Neural cell (in vitro differentiated cells): ENCODE measurements around the gene NFE2. TPM values are rescaled to one million over a fixed set of nuclear protein-coding genes. Genes with fewer than 3 reads are reported as not detected.

Experiments used
- H2AFZ ChIP-seq: fragments of 200-600, 300-800 bp; sonication (generic), shearing (Covaris generic); 2 replicates; pipeline ENCODE4 v1.6.0; 2014; ENCODE audit warnings: low read depth, mild to moderate bottlenecking, antibody characterized with exemption, low read length, moderate library complexity
- H3F3A ChIP-seq: fragments of 200-600 bp; shearing (Covaris generic); 2 replicates; pipeline ENCODE4 v1.6.1; 2016; ENCODE audit warnings: mild to moderate bottlenecking, moderate library complexity, mixed read lengths, antibody characterized with exemption, low read length; ENCODE audit not compliant: insufficient read depth, poor library complexity, severe bottlenecking
- H3K27ac ChIP-seq: fragments of 200-600, 300-800 bp; sonication (generic), shearing (Covaris generic); 2 replicates; pipeline ENCODE4 v1.5.1; 2014; ENCODE audit warnings: mild to moderate bottlenecking, low read length, moderate library complexity
- H3K27me3 ChIP-seq: fragments of 300-800, 200-600 bp; sonication (generic), shearing (Covaris generic); 2 replicates; pipeline ENCODE4 v1.6.0; 2014; ENCODE audit warnings: mild to moderate bottlenecking, low read depth, low read length, moderate library complexity; ENCODE audit not compliant: insufficient read depth
- H3K36me3 ChIP-seq: fragments of 300-800, 200-600 bp; sonication (generic), shearing (Covaris generic); 2 replicates; pipeline ENCODE4 v1.5.1; 2014; ENCODE audit warnings: mild to moderate bottlenecking, antibody characterized with exemption, low read length, moderate library complexity; ENCODE audit not compliant: insufficient read depth
- H3K4me2 ChIP-seq: fragments of 300-800, 200-600 bp; sonication (generic), shearing (Covaris generic); 2 replicates; pipeline ENCODE4 v1.6.0; 2014; ENCODE audit warnings: mild to moderate bottlenecking, low read length
- H3K4me3 ChIP-seq: fragments of 300-800, 200-600 bp; sonication (generic), shearing (Covaris generic); 2 replicates; pipeline ENCODE4 v1.5.1; 2014; ENCODE audit warnings: mild to moderate bottlenecking, low read length, moderate library complexity
- H3K79me2 ChIP-seq: fragments of 200-600 bp; shearing (Covaris generic); replicated peaks from 2 replicates; pipeline ENCODE4 v1.6.0; 2014; ENCODE audit warnings: mild to moderate bottlenecking, low read length, moderate library complexity; ENCODE audit not compliant: insufficient read depth
- H3K9ac ChIP-seq: fragments of 300-800, 200-600 bp; sonication (generic), shearing (Covaris generic); 2 replicates; pipeline ENCODE4 v1.6.1; 2016; ENCODE audit warnings: mild to moderate bottlenecking, low read length, mixed read lengths
- H3K9me2 ChIP-seq: fragments of 200-600 bp; shearing (Covaris generic); 2 replicates; pipeline ENCODE4 v1.6.1; 2016; ENCODE audit warnings: mild to moderate bottlenecking, low read length, mixed read lengths; ENCODE audit not compliant: insufficient read depth
- H3K9me3 ChIP-seq: fragments of 200-600, 300-800 bp; sonication (generic), shearing (Covaris generic); 2 replicates; pipeline ENCODE4 v1.6.1; 2016; ENCODE audit warnings: mild to moderate bottlenecking, mixed run types, low read length, moderate library complexity, mixed read lengths
- H4K20me1 ChIP-seq: fragments of 200-600 bp; shearing (Covaris generic); 2 replicates; pipeline ENCODE4 v1.6.1; 2016; ENCODE audit warnings: mild to moderate bottlenecking, mixed run types; ENCODE audit not compliant: insufficient read depth
- EP300 ChIP-seq: fragments of 450-650 bp; conservative IDR thresholded peaks from 2 replicates; pipeline ENCODE4 v1.6.1; 2014; ENCODE audit warnings: antibody characterized with exemption, mild to moderate bottlenecking, moderate library complexity; ENCODE audit not compliant: poor library complexity, severe bottlenecking
- EZH2 ChIP-seq: fragments of 200-600, 300-800 bp; shearing (Covaris generic), sonication (generic); IDR thresholded peaks from 2 replicates; pipeline ENCODE4 v1.6.1; 2014; ENCODE audit warnings: antibody characterized with exemption, low read length, borderline replicate concordance, mild to moderate bottlenecking; ENCODE audit not compliant: insufficient read depth, poor library complexity, severe bottlenecking
- MXI1 ChIP-seq: fragments of 450-650 bp; conservative IDR thresholded peaks from 2 replicates; pipeline ENCODE4 v1.6.1; 2014; ENCODE audit warnings: antibody characterized with exemption, mild to moderate bottlenecking; ENCODE audit not compliant: poor library complexity, severe bottlenecking
- POLR2AphosphoS5 ChIP-seq: IDR thresholded peaks from 2 replicates; pipeline ENCODE4 v1.6.1; 2012
- RAD21 ChIP-seq: fragments of 450-650 bp; conservative IDR thresholded peaks from 2 replicates; pipeline ENCODE4 v1.6.1; 2014; ENCODE audit warnings: antibody characterized with exemption, mild to moderate bottlenecking, moderate library complexity
- SMC3 ChIP-seq: fragments of 450-650 bp; conservative IDR thresholded peaks from 2 replicates; pipeline ENCODE4 v1.6.1; 2014; ENCODE audit warnings: antibody characterized with exemption, mild to moderate bottlenecking, moderate library complexity; ENCODE audit not compliant: poor library complexity
- TAF1 ChIP-seq: IDR thresholded peaks from 2 replicates; pipeline ENCODE4 v1.6.1; 2012; ENCODE audit warnings: low read depth
- polyA plus RNA-seq: library from polyadenylated mRNA; depleted of rRNA; stranded (reverse); fragments of >200 nt; gene quantifications from 2 replicates; pipeline ENCODE4 v1.2.3, GENCODE V29; 2014
- TF ChIP-seq, protein P1 (sequence below): fragments of 450-650 bp; IDR thresholded peaks from 2 replicates; pipeline ENCODE4 v1.5.1; 2014; ENCODE audit warnings: antibody characterized with exemption, mild to moderate bottlenecking, moderate library complexity; ENCODE audit not compliant: poor library complexity, severe bottlenecking
- TF ChIP-seq, protein P2 (sequence below): IDR thresholded peaks from 2 replicates; pipeline ENCODE4 v1.6.1; 2012; ENCODE audit warnings: borderline replicate concordance

NFE2 gene
- polyA plus RNA-seq, 1 donor from 2014 or later: not detected

DNA sequence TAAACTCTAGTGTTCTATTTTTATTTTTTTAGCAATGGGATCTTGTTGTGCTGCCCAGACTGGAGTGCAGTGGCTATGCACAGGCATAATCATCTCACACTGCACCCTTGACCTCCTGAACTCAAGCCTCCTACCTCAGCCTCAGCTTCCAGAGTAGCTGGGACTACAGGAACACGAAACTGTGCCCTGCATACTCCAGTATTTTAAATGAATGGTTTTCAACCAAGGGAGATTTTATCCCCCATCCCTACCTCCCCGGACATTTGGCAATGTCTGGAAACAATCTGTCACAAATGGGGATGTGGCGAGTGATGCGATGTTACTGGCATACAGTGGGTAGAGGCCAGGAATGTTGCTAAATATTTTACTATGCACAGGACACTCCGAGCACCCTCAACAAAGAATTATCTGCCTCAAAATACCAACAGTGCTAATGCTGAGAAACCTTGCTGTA lies 23.0 kb downstream of the NFE2 start:
- Histone ChIP-seq H3K4me3 (peak overlapping the region; percentile 74), H3K79me2 (peaks cover 64% of the 10 kb centered on the region), H4K20me1 (peaks cover 3% of the 10 kb centered on the region), H3K36me3 (peaks cover under 1% of the 10 kb centered on the region), H3K9me2 (no peaks in the 10 kb centered on the region), H2AFZ (no peak overlapping the region), H3K27me3 (no peaks in the 10 kb centered on the region), H3F3A (peaks cover 7% of the 10 kb centered on the region), H3K27ac (peak overlapping the region; percentile 97), H3K4me2 (peak overlapping the region; percentile 77), H3K9me3 (no peaks in the 10 kb centered on the region), H3K9ac (peak overlapping the region; percentile 90)
- TF ChIP-seq SMC3: no peak
- TF ChIP-seq RAD21: no peak
- TF ChIP-seq MXI1: no peak
- no peak for TF ChIP-seq EP300
- TF ChIP-seq, protein P1, sequence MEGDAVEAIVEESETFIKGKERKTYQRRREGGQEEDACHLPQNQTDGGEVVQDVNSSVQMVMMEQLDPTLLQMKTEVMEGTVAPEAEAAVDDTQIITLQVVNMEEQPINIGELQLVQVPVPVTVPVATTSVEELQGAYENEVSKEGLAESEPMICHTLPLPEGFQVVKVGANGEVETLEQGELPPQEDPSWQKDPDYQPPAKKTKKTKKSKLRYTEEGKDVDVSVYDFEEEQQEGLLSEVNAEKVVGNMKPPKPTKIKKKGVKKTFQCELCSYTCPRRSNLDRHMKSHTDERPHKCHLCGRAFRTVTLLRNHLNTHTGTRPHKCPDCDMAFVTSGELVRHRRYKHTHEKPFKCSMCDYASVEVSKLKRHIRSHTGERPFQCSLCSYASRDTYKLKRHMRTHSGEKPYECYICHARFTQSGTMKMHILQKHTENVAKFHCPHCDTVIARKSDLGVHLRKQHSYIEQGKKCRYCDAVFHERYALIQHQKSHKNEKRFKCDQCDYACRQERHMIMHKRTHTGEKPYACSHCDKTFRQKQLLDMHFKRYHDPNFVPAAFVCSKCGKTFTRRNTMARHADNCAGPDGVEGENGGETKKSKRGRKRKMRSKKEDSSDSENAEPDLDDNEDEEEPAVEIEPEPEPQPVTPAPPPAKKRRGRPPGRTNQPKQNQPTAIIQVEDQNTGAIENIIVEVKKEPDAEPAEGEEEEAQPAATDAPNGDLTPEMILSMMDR: no peak
- TF ChIP-seq TAF1: no peak

DNA sequence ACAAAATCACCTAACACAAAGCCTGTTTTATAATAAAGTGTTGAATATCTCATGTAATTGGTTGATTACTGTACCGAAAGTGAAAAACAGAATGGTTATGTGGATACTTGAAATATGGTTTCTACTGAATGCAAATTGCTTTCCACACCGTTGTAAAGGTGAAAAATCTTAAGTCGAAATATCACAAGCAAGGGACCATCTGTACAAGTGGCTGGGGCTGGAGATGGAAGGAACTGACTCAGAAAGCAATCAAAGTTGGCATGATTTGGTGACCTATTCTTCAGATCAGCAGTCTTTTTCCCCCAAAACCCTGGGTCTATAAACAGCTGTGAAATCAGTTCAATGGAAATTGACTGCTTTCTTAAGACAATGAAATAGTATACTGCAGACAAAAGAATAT lies 24.4 kb downstream of the NFE2 start:
- H3K79me2 ChIP-seq: peaks cover 64% of the 10 kb centered on the region
- no peak overlapping the region for H3K27ac ChIP-seq
- H3K9ac ChIP-seq: no peak overlapping the region
- no peaks in the 10 kb centered on the region for H3K9me3 ChIP-seq
- H3K27me3 ChIP-seq: no peaks in the 10 kb centered on the region
- no peaks in the 10 kb centered on the region for H4K20me1 ChIP-seq
- H3F3A ChIP-seq: peaks cover 7% of the 10 kb centered on the region
- H3K4me2 ChIP-seq: no peak overlapping the region
- no peak overlapping the region for H3K4me3 ChIP-seq
- H3K36me3 ChIP-seq: no peaks in the 10 kb centered on the region
- H2AFZ ChIP-seq: no peak overlapping the region
- no peaks in the 10 kb centered on the region for H3K9me2 ChIP-seq
- TF ChIP-seq, protein P1: no peak
- TF ChIP-seq RAD21 (no peak), EP300 (no peak), EZH2 (no peak), POLR2AphosphoS5 (no peak), SMC3 (no peak), TAF1 (no peak), MXI1 (no peak)
- TF ChIP-seq, protein P2, sequence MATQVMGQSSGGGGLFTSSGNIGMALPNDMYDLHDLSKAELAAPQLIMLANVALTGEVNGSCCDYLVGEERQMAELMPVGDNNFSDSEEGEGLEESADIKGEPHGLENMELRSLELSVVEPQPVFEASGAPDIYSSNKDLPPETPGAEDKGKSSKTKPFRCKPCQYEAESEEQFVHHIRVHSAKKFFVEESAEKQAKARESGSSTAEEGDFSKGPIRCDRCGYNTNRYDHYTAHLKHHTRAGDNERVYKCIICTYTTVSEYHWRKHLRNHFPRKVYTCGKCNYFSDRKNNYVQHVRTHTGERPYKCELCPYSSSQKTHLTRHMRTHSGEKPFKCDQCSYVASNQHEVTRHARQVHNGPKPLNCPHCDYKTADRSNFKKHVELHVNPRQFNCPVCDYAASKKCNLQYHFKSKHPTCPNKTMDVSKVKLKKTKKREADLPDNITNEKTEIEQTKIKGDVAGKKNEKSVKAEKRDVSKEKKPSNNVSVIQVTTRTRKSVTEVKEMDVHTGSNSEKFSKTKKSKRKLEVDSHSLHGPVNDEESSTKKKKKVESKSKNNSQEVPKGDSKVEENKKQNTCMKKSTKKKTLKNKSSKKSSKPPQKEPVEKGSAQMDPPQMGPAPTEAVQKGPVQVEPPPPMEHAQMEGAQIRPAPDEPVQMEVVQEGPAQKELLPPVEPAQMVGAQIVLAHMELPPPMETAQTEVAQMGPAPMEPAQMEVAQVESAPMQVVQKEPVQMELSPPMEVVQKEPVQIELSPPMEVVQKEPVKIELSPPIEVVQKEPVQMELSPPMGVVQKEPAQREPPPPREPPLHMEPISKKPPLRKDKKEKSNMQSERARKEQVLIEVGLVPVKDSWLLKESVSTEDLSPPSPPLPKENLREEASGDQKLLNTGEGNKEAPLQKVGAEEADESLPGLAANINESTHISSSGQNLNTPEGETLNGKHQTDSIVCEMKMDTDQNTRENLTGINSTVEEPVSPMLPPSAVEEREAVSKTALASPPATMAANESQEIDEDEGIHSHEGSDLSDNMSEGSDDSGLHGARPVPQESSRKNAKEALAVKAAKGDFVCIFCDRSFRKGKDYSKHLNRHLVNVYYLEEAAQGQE: no peak
